ENCODE results near the gene MCFD2.

DNA sequence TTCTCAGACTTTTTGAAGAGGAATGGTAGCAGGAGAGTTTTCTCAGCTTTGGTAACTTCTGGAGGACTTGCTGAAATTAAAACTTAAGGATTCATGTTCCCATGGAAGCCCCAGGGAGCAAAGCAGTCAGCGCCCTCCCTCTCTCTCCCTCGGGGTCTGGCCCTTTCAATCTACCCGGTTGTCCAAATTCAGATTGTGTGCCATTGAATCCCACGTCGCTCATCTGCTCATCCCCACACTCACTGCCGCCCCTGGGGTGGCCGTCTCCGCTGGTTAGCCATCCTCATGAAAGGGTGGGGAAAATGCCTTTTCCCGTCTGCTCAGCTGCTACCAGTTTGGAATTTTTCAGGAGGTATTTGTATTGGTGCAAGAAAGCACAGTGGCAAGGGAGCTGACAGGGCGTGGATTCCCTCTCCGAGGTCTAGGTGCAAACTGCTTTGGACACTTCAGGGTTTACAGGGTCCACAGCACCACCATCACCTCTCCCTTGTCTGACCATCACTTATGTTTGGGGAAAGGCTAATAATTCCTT, 27.1 kb downstream of the MCFD2 start:
- TF ChIP-seq POLR2A (IDR thresholded peaks at IDR 0.05; ENCODE audit: low read depth, low read length) (no peak), POLR2AphosphoS5 (IDR thresholded peaks at IDR 0.05; ENCODE audit: low read depth, low read length) (no peak)
